Stimulated activated CD8-positive, alpha-beta memory T cell treated with anti-CD3 and anti-CD28 coated beads, Interleukin-7, amount 100 ng/mL, for 4 hours (primary cell): ENCODE measurements around the gene SH3BP4.

Experiments
- DNase-seq, 2 donors: peaks; one replicate each; pipeline ENCODE4 v3.0.0-alpha.2; 2020; ENCODE audit warnings: low read depth in 2 of 2

The SH3BP4 gene

GRCh38 chr2:235083822-235084221, 132.0 kb downstream of the SH3BP4 start:
- no peak for DNase-seq

GRCh38 chr2:235084424-235084823, 132.6 kb downstream of the SH3BP4 start:
- DNase-seq, result no peak

DNA sequence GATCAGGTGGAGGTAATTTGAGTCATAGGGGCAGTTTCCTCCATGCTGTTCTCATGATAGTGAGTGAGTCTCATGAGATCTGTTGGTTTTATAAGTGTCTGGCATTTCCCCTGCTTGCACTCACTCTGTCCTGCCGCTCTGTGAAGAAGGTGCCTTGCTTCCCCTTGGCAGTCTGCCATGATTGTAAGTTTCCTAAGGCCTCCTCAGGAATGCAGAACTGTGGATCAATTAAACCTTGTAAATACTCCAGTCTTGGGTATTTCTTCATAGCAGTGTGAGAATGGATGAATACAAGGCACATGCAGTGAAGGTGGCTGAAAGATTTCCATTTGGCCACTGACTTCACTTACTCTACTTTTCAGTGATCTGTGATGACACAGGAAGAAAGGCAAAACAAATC, 133.7 kb downstream of the SH3BP4 start:
- DNase-seq, result no peak

GRCh38 chr2:235086481-235087184, 134.8 kb downstream of the SH3BP4 start:
- DNase-seq, result no peak

- no peak for DNase-seq
Measured at GRCh38 chr2:235087832-235088495, 136.1 kb downstream of the SH3BP4 start.

GRCh38 chr2:235088496-235088921, 136.7 kb downstream of the SH3BP4 start:
- DNase-seq, result no peak

GRCh38 chr2:235091421-235091820, 139.6 kb downstream of the SH3BP4 start:
- DNase-seq, result no peak

GRCh38 chr2:235091983-235092382, 140.2 kb downstream of the SH3BP4 start:
- no peak for DNase-seq

- no peak for DNase-seq
Measured at GRCh38 chr2:235092433-235093223, 140.8 kb downstream of the SH3BP4 start.

GRCh38 chr2:235094457-235094856, 142.6 kb downstream of the SH3BP4 start:
- no peak for DNase-seq

DNA sequence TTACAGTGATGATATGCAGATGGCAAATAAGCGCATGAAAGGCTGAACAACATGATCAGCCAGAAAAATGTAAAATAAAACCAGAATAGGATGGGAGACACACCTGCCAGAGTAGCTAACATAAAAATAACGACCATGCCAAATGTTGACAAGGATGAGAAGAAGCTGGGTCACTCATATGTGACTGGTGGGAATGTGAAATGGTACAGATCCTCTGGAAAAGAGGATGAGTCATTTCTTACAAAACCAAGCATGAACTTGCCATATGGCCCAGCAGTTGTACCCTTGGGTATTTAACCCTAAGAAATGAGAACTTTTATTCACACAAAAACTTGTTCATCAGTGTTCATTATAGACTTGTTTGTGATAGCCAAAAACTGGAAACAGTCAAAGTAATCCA, 143.8 kb downstream of the SH3BP4 start:
- no peak for DNase-seq

- no peak for DNase-seq
Measured at GRCh38 chr2:235096447-235096846, 144.6 kb downstream of the SH3BP4 start.

DNA sequence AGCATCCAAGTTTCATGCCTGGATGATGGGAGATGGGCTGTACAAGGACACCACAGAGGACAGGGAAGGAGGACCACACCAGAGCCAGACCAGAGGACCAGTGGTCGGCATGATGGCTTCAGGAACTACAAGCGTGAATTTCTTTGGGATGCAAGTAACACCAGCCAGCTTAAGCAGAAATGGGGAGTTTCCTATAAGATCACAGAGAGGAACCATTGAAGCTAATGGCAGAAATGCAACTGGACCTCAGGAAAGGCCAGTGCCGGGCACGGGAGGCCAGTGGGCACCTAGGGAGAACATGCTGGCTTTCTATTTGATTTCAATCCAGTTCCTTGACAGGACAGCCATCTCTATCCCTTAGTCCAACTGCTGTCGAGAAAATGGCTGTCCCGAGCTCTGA, 145.4 kb downstream of the SH3BP4 start:
- no peak for DNase-seq

GRCh38 chr2:235098269-235098668, 146.5 kb downstream of the SH3BP4 start:
- DNase-seq, result no peak

DNA sequence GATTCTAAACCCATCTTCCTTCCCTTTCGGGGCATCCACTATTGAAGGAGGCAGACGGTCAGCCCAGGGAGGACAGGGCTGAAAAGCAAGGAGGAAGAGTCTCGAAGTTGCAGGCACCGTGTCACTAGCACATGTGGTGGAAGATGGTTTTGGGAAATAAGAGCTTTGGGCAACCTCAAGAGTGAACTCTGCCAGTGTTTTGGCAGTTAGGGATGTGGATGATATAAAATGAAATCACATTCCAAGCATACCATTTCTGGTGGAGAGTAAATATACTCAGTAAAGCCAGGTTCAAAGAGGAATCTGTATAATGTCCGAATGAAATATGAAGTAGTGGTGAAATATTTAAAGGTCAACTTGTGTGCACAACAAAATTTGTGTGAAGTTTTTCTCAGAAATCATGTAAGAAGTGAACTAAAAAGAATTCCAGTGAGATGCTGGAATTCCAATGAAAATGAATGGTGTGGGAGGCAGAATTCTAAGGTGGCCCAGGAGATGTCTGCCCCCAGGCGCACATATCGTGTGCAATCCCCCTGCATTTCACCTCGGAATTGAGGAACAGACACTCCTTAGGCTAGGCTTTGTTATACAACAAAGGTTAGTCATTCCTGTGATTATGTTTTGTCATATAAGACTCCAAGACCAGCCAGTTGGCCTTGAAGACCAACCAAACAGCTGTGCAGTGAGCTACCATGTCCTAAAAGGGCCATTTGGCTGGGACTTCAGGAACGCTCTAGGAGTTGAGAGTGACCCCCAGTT, 147.1 kb downstream of the SH3BP4 start:
- no peak for DNase-seq

DNA sequence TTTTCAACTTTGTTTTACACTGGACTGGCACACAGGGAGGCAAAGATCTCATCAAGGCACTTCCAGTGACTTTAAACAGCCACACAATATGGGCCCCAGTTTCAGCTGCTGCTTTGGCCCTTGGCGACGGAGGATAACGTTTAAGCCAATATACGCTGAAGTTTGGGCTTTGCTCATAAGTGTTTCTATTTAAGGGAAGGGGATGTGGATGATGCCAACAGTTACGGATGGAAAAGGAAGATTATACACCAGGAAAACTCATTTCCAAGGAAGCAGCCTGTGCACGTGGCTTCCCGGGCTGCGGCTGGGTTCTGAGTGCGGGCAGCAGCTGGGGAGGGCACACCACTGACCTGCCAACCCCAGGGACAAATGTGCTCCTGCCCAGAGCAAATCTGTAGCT, 151.1 kb downstream of the SH3BP4 start:
- no peak for DNase-seq
